Fibroblast of lung (primary cell): ENCODE results near the gene INVS. TPM values are rescaled to one million over a fixed set of nuclear protein-coding genes. Genes with fewer than 3 reads are reported as not detected.

Experiments used
- DNase-seq, 2 donors: peaks; one replicate each; pipeline versions ENCODE4 v3.0.0 to v3.0.0-alpha.2; 2010; ENCODE audit warnings: low read depth in 2 of 2
- H2AFZ ChIP-seq: 2 replicates; pipeline ENCODE4 v1.5.1; 2012; ENCODE audit warnings: low read length, control low read depth, inconsistent platforms
- H3K27ac ChIP-seq: 2 replicates; pipeline ENCODE4 v1.5.1; 2011; ENCODE audit warnings: low read length, control low read depth; ENCODE audit not compliant: insufficient read depth
- H3K27me3 ChIP-seq: 2 replicates; pipeline ENCODE4 v1.5.1; 2011; ENCODE audit warnings: mild to moderate bottlenecking, low read length; ENCODE audit not compliant: control insufficient read depth, insufficient read depth
- H3K36me3 ChIP-seq: 2 replicates; pipeline ENCODE4 v1.5.1; 2011; ENCODE audit warnings: low read length; ENCODE audit not compliant: control insufficient read depth, insufficient read depth
- H3K4me1 ChIP-seq: 2 replicates; pipeline ENCODE4 v1.5.1; 2011; ENCODE audit warnings: low read length; ENCODE audit not compliant: control insufficient read depth, insufficient read depth; ENCODE audit errors: extremely low read depth
- H3K4me2 ChIP-seq: 2 replicates; pipeline ENCODE4 v1.5.1; 2011; ENCODE audit warnings: low read length, control low read depth; ENCODE audit not compliant: insufficient read depth; ENCODE audit errors: extremely low read depth
- H3K4me3 ChIP-seq, 4 experiments: fragments of 200-600 bp in 1 of 4; sonication (generic) in 1 of 4; replicated peaks in 1 of 4; 2 replicates each; pipeline ENCODE4 v1.5.1; 2011 to 2016; ENCODE audit warnings: low read length in 4 of 4, low read depth in 3 of 4, mild to moderate bottlenecking in 3 of 4, control low read depth in 2 of 4, inconsistent platforms in 1 of 4, mixed read lengths in 1 of 4; ENCODE audit not compliant: insufficient read depth in 1 of 4; ENCODE audit errors: control extremely low read depth in 1 of 4
- H3K79me2 ChIP-seq: 2 replicates; pipeline ENCODE4 v1.5.1; 2012; ENCODE audit warnings: mild to moderate bottlenecking, low read length, inconsistent platforms; ENCODE audit not compliant: control insufficient read depth, insufficient read depth
- H3K9ac ChIP-seq: 2 replicates; pipeline ENCODE4 v1.5.1; 2011; ENCODE audit warnings: mild to moderate bottlenecking, low read length, control low read depth; ENCODE audit not compliant: insufficient read depth
- H3K9me3 ChIP-seq: 2 replicates; pipeline ENCODE4 v1.5.1; 2012; ENCODE audit warnings: low read depth, low read length; ENCODE audit not compliant: control insufficient read depth, insufficient read depth
- H4K20me1 ChIP-seq: 2 replicates; pipeline ENCODE4 v1.5.1; 2011; ENCODE audit warnings: low read length; ENCODE audit not compliant: control insufficient read depth, insufficient read depth; ENCODE audit errors: extremely low read depth
- EZH2 ChIP-seq: IDR thresholded peaks from 2 replicates; pipeline ENCODE4 v1.5.1; 2012; ENCODE audit warnings: low read length, control low read depth, mild to moderate bottlenecking; ENCODE audit errors: missing control alignments
- polyA plus RNA-seq, 2 donors: library from polyadenylated mRNA; depleted of rRNA in 1 of 2; stranded (reverse) in 1 of 2; unstranded in 1 of 2; fragments of >200 nt; gene quantifications; 2 replicates each; pipeline ENCODE4 v1.2.1, GENCODE V29; 2011 to 2012; ENCODE audit warnings: missing spikeins in 1 of 2
- total RNA-seq: library from RNA; depleted of rRNA; stranded (reverse); fragments of >200 nt; gene quantifications from 2 replicates; pipeline ENCODE4 v1.2.1, GENCODE V29; 2014
- TF ChIP-seq, protein P1 (sequence below), 2 donors: IDR thresholded peaks in 1 of 2; conservative IDR thresholded peaks in 1 of 2; 1 replicate in 1 of 2; 2 replicates in 1 of 2; pipeline ENCODE4 v1.5.1; 2011 to 2012; ENCODE audit warnings: low read length in 2 of 2, control low read depth in 1 of 2, inconsistent platforms in 1 of 2, low read depth in 1 of 2, mild to moderate bottlenecking in 1 of 2

Gene INVS
- total and polyA plus RNA-seq, 2 donors (not counting 1 experiment from before 2014, with no cell fraction given), result 13.1 to 45.4 TPM

DNA sequence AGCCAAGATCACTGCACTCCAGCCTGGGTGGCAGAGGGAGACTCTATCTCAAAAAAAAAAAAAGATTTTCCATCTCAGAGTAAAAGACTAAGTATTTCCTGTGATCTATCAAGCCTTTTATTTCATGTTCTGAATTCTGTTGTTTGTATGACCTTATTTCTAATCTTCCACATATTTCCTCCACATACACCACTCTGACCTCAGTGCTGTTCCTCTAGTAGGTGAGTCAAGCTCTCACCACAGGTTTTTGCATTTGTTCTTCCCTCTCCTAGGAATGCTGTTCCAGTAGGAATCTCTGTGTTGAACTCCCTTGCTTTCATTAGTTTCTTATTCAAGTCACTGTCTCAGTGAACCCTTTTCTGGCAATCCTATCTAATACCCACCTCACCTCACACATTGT, 68.1 kb downstream of the INVS start:
- no peaks in the 10 kb centered on the region for H3K79me2 ChIP-seq
- no peaks in the 10 kb centered on the region for H3K36me3 ChIP-seq
- TF ChIP-seq, protein P1, sequence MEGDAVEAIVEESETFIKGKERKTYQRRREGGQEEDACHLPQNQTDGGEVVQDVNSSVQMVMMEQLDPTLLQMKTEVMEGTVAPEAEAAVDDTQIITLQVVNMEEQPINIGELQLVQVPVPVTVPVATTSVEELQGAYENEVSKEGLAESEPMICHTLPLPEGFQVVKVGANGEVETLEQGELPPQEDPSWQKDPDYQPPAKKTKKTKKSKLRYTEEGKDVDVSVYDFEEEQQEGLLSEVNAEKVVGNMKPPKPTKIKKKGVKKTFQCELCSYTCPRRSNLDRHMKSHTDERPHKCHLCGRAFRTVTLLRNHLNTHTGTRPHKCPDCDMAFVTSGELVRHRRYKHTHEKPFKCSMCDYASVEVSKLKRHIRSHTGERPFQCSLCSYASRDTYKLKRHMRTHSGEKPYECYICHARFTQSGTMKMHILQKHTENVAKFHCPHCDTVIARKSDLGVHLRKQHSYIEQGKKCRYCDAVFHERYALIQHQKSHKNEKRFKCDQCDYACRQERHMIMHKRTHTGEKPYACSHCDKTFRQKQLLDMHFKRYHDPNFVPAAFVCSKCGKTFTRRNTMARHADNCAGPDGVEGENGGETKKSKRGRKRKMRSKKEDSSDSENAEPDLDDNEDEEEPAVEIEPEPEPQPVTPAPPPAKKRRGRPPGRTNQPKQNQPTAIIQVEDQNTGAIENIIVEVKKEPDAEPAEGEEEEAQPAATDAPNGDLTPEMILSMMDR (conservative IDR thresholded peaks at IDR 0.05 in 1 of 2, IDR thresholded peaks at IDR 0.05 in 1 of 2; ENCODE audit: low read depth in 1 of 2, low read length in 2 of 2), result no peak
- TF ChIP-seq EZH2, result no peak
- H3K27ac ChIP-seq, result no peak overlapping the region
- no peaks in the 10 kb centered on the region for H3K27me3 ChIP-seq
- no peak overlapping the region for H3K9ac ChIP-seq
- H3K4me2 ChIP-seq, result no peak overlapping the region
- H2AFZ ChIP-seq, result no peak overlapping the region
- H3K4me3 ChIP-seq, result no peak overlapping the region
- peaks cover 2% of the 10 kb centered on the region for H3K4me1 ChIP-seq
- no peaks in the 10 kb centered on the region for H4K20me1 ChIP-seq
- peak in 1 of 2 donors; percentile 61 for DNase-seq
- no peaks in the 10 kb centered on the region for H3K9me3 ChIP-seq

DNA sequence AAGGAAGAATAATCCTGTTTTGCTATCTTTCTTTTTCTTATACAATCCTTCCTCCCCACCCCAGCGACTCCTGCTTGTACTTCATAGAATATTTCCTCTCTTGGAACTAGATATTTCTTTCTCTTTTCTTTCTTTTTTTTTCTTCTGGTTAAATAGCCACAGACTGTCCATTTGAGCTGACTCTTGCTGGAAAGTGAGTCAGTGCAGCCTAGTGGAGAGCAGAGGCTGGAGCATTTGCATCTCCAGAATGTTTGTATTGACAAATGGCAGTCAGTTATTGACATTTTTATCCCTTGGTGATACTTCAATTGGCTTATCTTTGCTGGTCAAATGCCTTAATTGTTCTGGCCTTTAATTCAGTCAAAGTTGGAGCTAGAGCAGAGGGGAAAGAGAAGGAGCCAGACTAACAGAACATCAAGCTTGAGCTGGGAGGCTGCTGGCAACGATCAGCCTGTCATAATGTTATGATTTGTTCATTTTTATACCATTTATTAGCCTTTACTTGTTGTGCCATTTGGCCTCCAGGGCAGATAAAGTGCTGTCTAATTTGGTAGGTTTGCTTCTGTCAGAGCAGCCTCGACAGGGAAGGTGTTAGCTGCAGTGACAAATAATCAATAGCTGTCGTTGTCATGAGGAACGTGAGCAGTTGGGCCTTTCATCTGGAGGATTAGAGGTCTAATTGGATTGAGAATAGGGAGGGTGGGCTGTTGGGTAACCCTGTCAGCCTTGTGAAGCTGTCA, 69.0 kb downstream of the INVS start:
- TF ChIP-seq, protein P1 (conservative IDR thresholded peaks at IDR 0.05 in 1 of 2, IDR thresholded peaks at IDR 0.05 in 1 of 2; ENCODE audit: low read depth in 1 of 2, low read length in 2 of 2), result peak; percentile 14 to 17
- TF ChIP-seq EZH2, result no peak
- no peak overlapping the region for H2AFZ ChIP-seq
- no peak overlapping the region for H3K4me2 ChIP-seq
- H4K20me1 ChIP-seq, result no peaks in the 10 kb centered on the region
- DNase-seq, result peak in 1 of 2 donors; percentile 6
- H3K4me1 ChIP-seq, result peaks cover 2% of the 10 kb centered on the region
- H3K27me3 ChIP-seq, result no peaks in the 10 kb centered on the region
- no peaks in the 10 kb centered on the region for H3K36me3 ChIP-seq
- H3K9ac ChIP-seq, result no peak overlapping the region
- H3K27ac ChIP-seq, result no peak overlapping the region
- no peaks in the 10 kb centered on the region for H3K79me2 ChIP-seq
- H3K4me3 ChIP-seq, result no peak overlapping the region
- H3K9me3 ChIP-seq, result no peaks in the 10 kb centered on the region

DNA sequence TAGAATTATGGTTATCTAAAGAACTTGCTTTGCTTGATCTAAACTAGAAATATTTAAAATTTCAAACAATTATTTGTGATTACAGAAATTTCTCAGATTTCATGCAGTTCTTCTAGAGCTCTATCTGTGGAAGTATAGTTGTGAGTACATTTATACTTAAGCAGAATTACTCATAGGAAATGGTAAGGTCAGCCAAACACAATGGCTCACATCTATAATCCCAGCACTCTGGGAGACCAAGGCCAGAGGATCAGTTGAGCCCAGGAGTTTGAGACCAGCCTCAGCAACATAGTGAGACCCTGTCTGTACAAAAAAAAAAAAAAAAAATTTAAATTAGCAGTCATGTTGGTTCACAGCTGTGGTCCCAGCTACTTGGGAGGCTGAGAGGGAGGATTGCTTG, 71.0 kb downstream of the INVS start:
- Histone ChIP-seq H3K36me3 (no peaks in the 10 kb centered on the region), H3K4me2 (no peak overlapping the region), H4K20me1 (no peaks in the 10 kb centered on the region), H3K4me3 (no peak overlapping the region), H2AFZ (no peak overlapping the region), H3K9ac (no peak overlapping the region), H3K9me3 (no peaks in the 10 kb centered on the region), H3K27ac (no peak overlapping the region), H3K27me3 (no peaks in the 10 kb centered on the region), H3K4me1 (peaks cover 2% of the 10 kb centered on the region), H3K79me2 (no peaks in the 10 kb centered on the region)
- DNase-seq, result peak in 1 of 2 donors; percentile 13
- TF ChIP-seq, protein P1 (conservative IDR thresholded peaks at IDR 0.05 in 1 of 2, IDR thresholded peaks at IDR 0.05 in 1 of 2; ENCODE audit: low read depth in 1 of 2, low read length in 2 of 2), result no peak
- TF ChIP-seq EZH2, result no peak
